IMR-90 (cell line): Measurements from ENCODE around the gene TPPP. TPM values are rescaled to one million over a fixed set of nuclear protein-coding genes. Genes with fewer than 3 reads are reported as not detected.

Source experiments
- ATAC-seq: fragments of 200-7000 bp; cut with Tn5 transposase; 2 replicates; pipeline ENCODE4 v1.9.1; 2020; ENCODE audit warnings: low read depth, mild to moderate bottlenecking, moderate library complexity
- BruUV-seq: library from RNA; stranded (reverse); fragments of 400-500 nt; replicated peaks from 2 replicates; lab custom pipeline; 2021; lab: Mats Ljungman, UMichigan
- CTCF ChIA-PET: fragments of 300-600 bp; formaldehyde crosslinking; extraction: SDS; loops from one replicate; lab custom pipeline; 2021; ENCODE audit warnings: antibody characterized with exemption; lab: Yijun Ruan, JAX
- POLR2A ChIA-PET: fragments of 300-600 bp; sonication (Branson Sonifier 250); formaldehyde crosslinking; loops from one replicate; lab custom pipeline; 2022; ENCODE audit warnings: antibody characterized with exemption; ENCODE audit not compliant: unreplicated experiment; lab: Charles Lee
- DNase-seq: peaks from one replicate; pipeline ENCODE4 v3.0.0; 2013
- H2AFZ ChIP-seq: replicated peaks from 2 replicates; pipeline ENCODE3; 2013; ENCODE audit warnings: low read length, mild to moderate bottlenecking; ENCODE audit not compliant: poor library complexity
- H2AK5ac ChIP-seq: 2 replicates; pipeline ENCODE4 v1.6.1; 2013; ENCODE audit warnings: low read depth, low read length, inconsistent platforms
- H2AK9ac ChIP-seq: replicated peaks from 2 replicates; pipeline ENCODE3; 2013; ENCODE audit warnings: mild to moderate bottlenecking, low read depth, low read length, moderate library complexity; ENCODE audit not compliant: poor library complexity
- H2BK120ac ChIP-seq: 2 replicates; pipeline ENCODE4 v1.6.1; 2013; ENCODE audit warnings: low read depth, low read length, inconsistent platforms
- H2BK15ac ChIP-seq: 3 replicates; pipeline ENCODE4 v1.6.1; 2013; ENCODE audit warnings: low read depth, low read length, inconsistent platforms
- H2BK20ac ChIP-seq: 2 replicates; pipeline ENCODE4 v1.6.1; 2013; ENCODE audit warnings: low read depth, mild to moderate bottlenecking, inconsistent platforms, low read length, moderate library complexity
- H2BK5ac ChIP-seq: 2 replicates; pipeline ENCODE4 v1.6.1; 2013; ENCODE audit warnings: mild to moderate bottlenecking, low read depth, low read length, inconsistent platforms; ENCODE audit not compliant: poor library complexity, severe bottlenecking
- H3K14ac ChIP-seq: replicated peaks from 2 replicates; pipeline ENCODE4 v1.6.1; 2013; ENCODE audit warnings: low read depth, low read length, inconsistent platforms
- H3K18ac ChIP-seq: 2 replicates; pipeline ENCODE4 v1.6.1; 2013; ENCODE audit warnings: low read depth, low read length, control low read depth
- H3K23ac ChIP-seq: 2 replicates; pipeline ENCODE4 v1.6.1; 2013; ENCODE audit warnings: low read depth, low read length, inconsistent platforms
- H3K27ac ChIP-seq: 2 replicates; pipeline ENCODE4 v1.5.1; 2013; ENCODE audit warnings: mild to moderate bottlenecking, control low read depth, low read length; ENCODE audit not compliant: insufficient read depth
- H3K27me3 ChIP-seq: 2 replicates; pipeline ENCODE4 v1.6.1; 2013; ENCODE audit warnings: low read length; ENCODE audit not compliant: control insufficient read depth, insufficient read depth
- H3K36me3 ChIP-seq: 2 replicates; pipeline ENCODE4 v1.6.1; 2013; ENCODE audit warnings: low read length, mixed read lengths; ENCODE audit not compliant: control insufficient read depth, insufficient read depth
- H3K4ac ChIP-seq: 2 replicates; pipeline ENCODE4 v1.6.1; 2013; ENCODE audit warnings: low read depth, low read length, inconsistent platforms
- H3K4me1 ChIP-seq: 2 replicates; pipeline ENCODE4 v1.6.1; 2013; ENCODE audit warnings: low read length, mixed read lengths; ENCODE audit not compliant: control insufficient read depth, insufficient read depth
- H3K4me2 ChIP-seq: 2 replicates; pipeline ENCODE4 v1.6.1; 2013; ENCODE audit warnings: low read depth, mild to moderate bottlenecking, control low read depth, low read length, moderate library complexity
- H3K4me3 ChIP-seq: 2 replicates; pipeline ENCODE4 v1.5.1; 2013; ENCODE audit warnings: low read depth, mild to moderate bottlenecking, control low read depth, low read length, moderate library complexity; ENCODE audit not compliant: insufficient read depth
- H3K56ac ChIP-seq: 2 replicates; pipeline ENCODE4 v1.6.1; 2013; ENCODE audit warnings: low read length, inconsistent platforms; ENCODE audit not compliant: insufficient read depth; ENCODE audit errors: extremely low read depth
- H3K79me1 ChIP-seq, 2 experiments: 2 replicates each; pipeline ENCODE4 v1.6.1; 2013; ENCODE audit warnings: low read length in 2 of 2, inconsistent platforms in 1 of 2, low read depth in 1 of 2
- H3K9ac ChIP-seq: 2 replicates; pipeline ENCODE4 v1.6.1; 2013; ENCODE audit warnings: low read depth, low read length, control low read depth
- H3K9me1 ChIP-seq: 2 replicates; pipeline ENCODE4 v1.6.1; 2013; ENCODE audit warnings: low read length, inconsistent platforms; ENCODE audit not compliant: insufficient read depth
- H3K9me3 ChIP-seq: 2 replicates; pipeline ENCODE4 v1.6.1; 2013; ENCODE audit warnings: low read length; ENCODE audit not compliant: control insufficient read depth, insufficient read depth
- H4K20me1 ChIP-seq: 2 replicates; pipeline ENCODE4 v1.6.1; 2013; ENCODE audit warnings: low read length, inconsistent platforms; ENCODE audit not compliant: insufficient read depth
- H4K5ac ChIP-seq: 2 replicates; pipeline ENCODE4 v1.6.1; 2013; ENCODE audit warnings: mild to moderate bottlenecking, low read depth, low read length, control low read depth
- H4K8ac ChIP-seq, 2 experiments: 2 replicates each; pipeline ENCODE4 v1.6.1; 2013; ENCODE audit warnings: low read depth in 2 of 2, low read length in 2 of 2, control low read depth in 1 of 2, inconsistent platforms in 1 of 2
- H4K91ac ChIP-seq: 2 replicates; pipeline ENCODE4 v1.6.1; 2013; ENCODE audit warnings: low read depth, low read length, inconsistent platforms; ENCODE audit not compliant: insufficient read depth
- MAZ ChIP-seq: IDR thresholded peaks from 2 replicates; pipeline ENCODE4 v1.6.1; 2012; ENCODE audit warnings: low read depth, mild to moderate bottlenecking, low read length, improper control_type of control experiment, moderate library complexity, borderline replicate concordance
- MXI1 ChIP-seq: IDR thresholded peaks from 2 replicates; pipeline ENCODE4 v1.6.1; 2012; ENCODE audit warnings: low read depth, mild to moderate bottlenecking, low read length, moderate library complexity, borderline replicate concordance
- POLR2A ChIP-seq: IDR thresholded peaks from 2 replicates; pipeline ENCODE4 v1.6.1; 2012; ENCODE audit warnings: mild to moderate bottlenecking, low read depth, low read length
- RCOR1 ChIP-seq: IDR thresholded peaks from 2 replicates; pipeline ENCODE4 v1.6.1; 2012; ENCODE audit warnings: mild to moderate bottlenecking, low read length, improper control_type of control experiment; ENCODE audit not compliant: insufficient replicate concordance
- WGBS, 2 experiments: methylation state at CpG; one replicate each; pipeline versions ENCODE4 v1.1.5 to v1.1.7; 2013; ENCODE audit warnings: missing lambda C conversion rate in 2 of 2; ENCODE audit not compliant: insufficient read length in 1 of 2; ENCODE audit errors: extremely low coverage in 2 of 2; 5-methylcytosine and 5-hydroxymethylcytosine counted together
- dilution Hi-C: fragments of 300-500 bp; cut with HindIII; formaldehyde crosslinking; loops from one replicate; pipeline ENCODE4 v1.14.3; 2018; ENCODE audit warnings: low sequenced_read_pairs; ENCODE audit not compliant: unreplicated experiment
- in situ Hi-C: fragments of 300-500 bp; cut with MboI; formaldehyde crosslinking; loops from 3 replicates; pipeline ENCODE4 v1.14.3; 2019; ENCODE audit warnings: low sequenced_read_pairs, inconsistent platforms, mixed read lengths
- intact Hi-C: fragments of 100-400 bp; cut with micrococcal nuclease; formaldehyde crosslinking; loops from 2 replicates; pipeline ENCODE4 v1.10.0; 2022
- polyA plus RNA-seq, 3 experiments: library from polyadenylated mRNA; depleted of rRNA; stranded (reverse); fragments of >200 nt; gene quantifications; 2 replicates each; pipeline ENCODE4 v1.2.3, GENCODE V29; 2012; ENCODE audit warnings: low replicate concordance in 1 of 3
- total RNA-seq: library from RNA; depleted of rRNA; stranded (reverse); fragments of >200 nt; gene quantifications from 2 replicates; pipeline ENCODE4 v1.2.3, GENCODE V29; 2012
- TF ChIP-seq, protein P1 (sequence below): conservative IDR thresholded peaks from 2 replicates; pipeline ENCODE4 v1.5.1; 2012; ENCODE audit warnings: mild to moderate bottlenecking, low read depth, low read length, improper control_type of control experiment

TPPP gene
- total and polyA plus RNA-seq, 2 of the 4 experiments (the other 2 are of a cell fraction): under 0.01 to 0.07 TPM

DNA sequence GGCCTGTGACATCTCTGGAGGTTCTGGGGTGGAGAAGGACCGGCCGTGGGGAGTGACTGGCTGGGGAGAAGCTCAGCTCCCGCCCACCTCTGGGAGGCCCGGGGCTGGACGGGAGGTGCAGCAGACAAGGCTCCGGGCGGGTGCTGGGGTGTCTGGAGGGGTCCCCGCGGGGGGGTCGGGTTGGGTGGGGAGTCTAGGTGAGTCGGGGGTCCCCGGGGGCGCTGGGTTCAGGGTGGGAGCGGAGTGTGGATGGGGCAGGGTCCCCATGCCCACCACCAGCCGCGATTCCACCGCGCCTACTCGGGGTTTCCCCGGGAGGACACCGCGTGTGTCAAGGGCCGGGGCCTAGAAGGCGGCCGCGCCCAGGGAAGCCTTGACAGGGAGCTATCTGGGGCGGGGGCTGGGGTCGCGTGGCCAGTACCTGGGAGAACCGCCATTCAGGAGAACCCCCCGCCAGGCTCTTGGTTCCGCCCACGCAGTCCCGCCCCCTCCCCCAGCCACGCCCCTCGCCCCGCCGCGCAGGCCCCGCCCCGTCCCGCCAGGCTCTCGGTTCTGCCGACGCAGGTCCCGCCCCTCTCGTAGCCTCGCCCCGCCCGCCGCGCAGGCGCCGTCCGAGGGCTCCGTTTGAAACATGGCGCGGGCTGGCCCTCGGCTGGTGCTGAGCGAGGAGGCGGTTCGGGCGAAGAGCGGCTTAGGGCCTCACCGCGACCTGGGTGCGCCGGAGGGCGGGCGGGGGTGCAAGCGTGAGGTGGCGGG, 81.2 kb downstream of the TPPP start, which contains the start of gene CEP72:
CEP72 (plus strand) TSS at position 610 of the 756 bp plus-strand sequence; CDS start at position 632, 22 bp downstream.
- Histone ChIP-seq H2BK120ac (no peak within 1 kb of the TSS), H3K27ac (peak within 1 kb of the TSS; percentile 55; the same call in 1 of the 2 replicates), H3K14ac (no peak within 1 kb of the TSS; the same call in 1 of the 2 replicates), H3K18ac (no peak within 1 kb of the TSS), H4K8ac (peak within 1 kb of the TSS in 1 of 2 experiments; percentile 69; a peak in 2 of 4 replicates), H3K9me3 (no peaks in the 10 kb centered on the region), H3K36me3 (no peaks in the 10 kb centered on the region; the same call in 1 of the 2 replicates), H3K23ac (peak within 1 kb of the TSS; percentile 7; the same call in 1 of the 2 replicates), H2BK5ac (no peak within 1 kb of the TSS), H3K9me1 (peaks cover 5% of the 10 kb centered on the region), H2AK5ac (no peak within 1 kb of the TSS), H3K4me3 (peak within 1 kb of the TSS; percentile 94), H4K20me1 (no peaks in the 10 kb centered on the region), H2AFZ (peak within 1 kb of the TSS; percentile 98), H2BK15ac (no peak within 1 kb of the TSS), H3K4me1 (peaks cover 2% of the 10 kb centered on the region; the same call in 1 of the 2 replicates), H3K9ac (peak within 1 kb of the TSS; percentile 71; the same call in 1 of the 2 replicates), H3K4ac (no peak within 1 kb of the TSS), H2BK20ac (no peak within 1 kb of the TSS), H3K79me1 (peaks cover 12 to 19% of the 10 kb centered on the region in 2 experiments; a peak in 3 of 4 replicates), H3K4me2 (peak within 1 kb of the TSS; percentile 95), H3K56ac (no peak within 1 kb of the TSS), H2AK9ac (peak within 1 kb of the TSS; percentile 93), H3K27me3 (peaks cover 4% of the 10 kb centered on the region; the same call in 1 of the 2 replicates), H4K5ac (no peak within 1 kb of the TSS), H4K91ac (no peak within 1 kb of the TSS)
- CTCF ChIA-PET: no interaction called here
- intact Hi-C loops (loop anchor here (10.0 kb wide), 1 partner anchor 297 kb away; no protein-coding TSS in a partner anchor), dilution Hi-C loops (no loop called here), in situ Hi-C loops (no loop called here)
- TF ChIP-seq RCOR1 (no peak), MAZ (peak; percentile 83; the same call in 1 of the 2 replicates), MXI1 (peak; percentile 57; the same call in 1 of the 2 replicates), POLR2A (peak; percentile 36; the same call in 1 of the 2 replicates)
- TF ChIP-seq, protein P1, sequence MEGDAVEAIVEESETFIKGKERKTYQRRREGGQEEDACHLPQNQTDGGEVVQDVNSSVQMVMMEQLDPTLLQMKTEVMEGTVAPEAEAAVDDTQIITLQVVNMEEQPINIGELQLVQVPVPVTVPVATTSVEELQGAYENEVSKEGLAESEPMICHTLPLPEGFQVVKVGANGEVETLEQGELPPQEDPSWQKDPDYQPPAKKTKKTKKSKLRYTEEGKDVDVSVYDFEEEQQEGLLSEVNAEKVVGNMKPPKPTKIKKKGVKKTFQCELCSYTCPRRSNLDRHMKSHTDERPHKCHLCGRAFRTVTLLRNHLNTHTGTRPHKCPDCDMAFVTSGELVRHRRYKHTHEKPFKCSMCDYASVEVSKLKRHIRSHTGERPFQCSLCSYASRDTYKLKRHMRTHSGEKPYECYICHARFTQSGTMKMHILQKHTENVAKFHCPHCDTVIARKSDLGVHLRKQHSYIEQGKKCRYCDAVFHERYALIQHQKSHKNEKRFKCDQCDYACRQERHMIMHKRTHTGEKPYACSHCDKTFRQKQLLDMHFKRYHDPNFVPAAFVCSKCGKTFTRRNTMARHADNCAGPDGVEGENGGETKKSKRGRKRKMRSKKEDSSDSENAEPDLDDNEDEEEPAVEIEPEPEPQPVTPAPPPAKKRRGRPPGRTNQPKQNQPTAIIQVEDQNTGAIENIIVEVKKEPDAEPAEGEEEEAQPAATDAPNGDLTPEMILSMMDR: no peak
- BruUV-seq: no TSS peak
- WGBS, 2 experiments: 0% methylated on average over 10 of the region's 72 CpGs; no CpG with 5 or more reads in 1 of the 2 experiments
- DNase-seq (peak; percentile 76), ATAC-seq (peak; percentile 98)
- POLR2A ChIA-PET: no interaction called here
